Colonic mucosa (tissue), 4 donors: ENCODE data around the gene PIAS4. TPM values are rescaled to one million over a fixed set of nuclear protein-coding genes. Genes with fewer than 3 reads are reported as not detected.

Experiments used
- DNase-seq: peaks from one replicate; pipeline ENCODE4 v3.0.0-alpha.2; 2020
- H3K27ac ChIP-seq: fragments of 200-600 bp; one replicate; pipeline ENCODE4 v1.8.0; 2021
- H3K27me3 ChIP-seq: fragments of 200-600 bp; one replicate; pipeline ENCODE4 v1.8.0; 2021
- H3K36me3 ChIP-seq: fragments of 200-600 bp; one replicate; pipeline ENCODE4 v1.8.0; 2021
- H3K4me1 ChIP-seq: fragments of 200-600 bp; one replicate; pipeline ENCODE4 v1.8.0; 2021; ENCODE audit warnings: mild to moderate bottlenecking
- H3K4me3 ChIP-seq: fragments of 200-600 bp; one replicate; pipeline ENCODE4 v1.8.0; 2021
- H3K9ac ChIP-seq, 2 donors: one replicate each; pipeline ENCODE4 v1.7.0; 2013; ENCODE audit warnings: control low read depth in 2 of 2, low read depth in 2 of 2, low read length in 2 of 2
- H3K9me3 ChIP-seq: fragments of 200-600 bp; one replicate; pipeline ENCODE4 v1.8.0; 2021
- intact Hi-C: fragments of 100-400 bp; cut with DNase I; formaldehyde crosslinking; loops from one replicate; pipeline ENCODE4 v1.14.1; 2022
- total RNA-seq, 2 donors: library from RNA; stranded (reverse); fragmentation: NEBNext Ultra II Directional in 1 of 2; extraction: Animal tissue kit (Norgen Biotek cat#: 25700) in 1 of 2; gene quantifications; one replicate each; pipeline ENCODE4 v1.2.1, GENCODE V29; 2021
- TF ChIP-seq, protein P1 (sequence below): fragments of 200-600 bp; IDR thresholded peaks from one replicate; pipeline ENCODE4 v1.8.0; 2022; ENCODE audit warnings: antibody characterized with exemption, mild to moderate bottlenecking
- donor health status: healthy.
- donor health status: DM: no; HTN: no; CAD: no.
- donor health status: DM: no; HTN: no; CAD: no.

PIAS4 gene
- total RNA-seq, 2 donors from 2014 or later = 29.9 to 31.5 TPM

DNA sequence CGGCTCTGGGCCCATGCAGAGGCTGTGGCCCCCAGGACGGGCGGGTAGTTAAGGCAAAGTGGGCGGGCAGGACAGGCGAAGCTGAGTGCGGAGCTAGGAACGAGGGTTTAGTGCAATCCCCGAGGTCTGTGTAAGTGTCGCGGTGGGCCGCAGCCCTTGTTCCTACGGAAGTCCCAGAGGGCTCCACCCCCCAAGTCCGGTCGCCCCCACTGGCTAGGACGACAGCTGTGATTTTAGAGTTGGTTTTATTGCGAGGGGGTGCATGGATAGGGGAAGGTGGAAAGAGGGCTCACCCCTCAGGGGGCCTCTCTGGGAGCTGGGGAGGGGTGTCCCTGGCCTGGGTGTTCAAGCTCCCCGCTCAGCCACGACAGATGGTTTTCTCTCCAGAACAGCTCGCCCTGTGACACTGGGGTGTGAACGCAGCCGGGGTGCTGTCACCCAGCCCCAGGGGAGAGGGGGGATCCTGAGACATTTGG, 37.5 kb downstream of the PIAS4 start:
- Histone ChIP-seq H3K27me3 (no peaks in the 10 kb centered on the region), H3K9me3 (no peaks in the 10 kb centered on the region), H3K9ac (no peak overlapping the region), H3K27ac (no peak overlapping the region), H3K36me3 (no peaks in the 10 kb centered on the region), H3K4me3 (no peak overlapping the region), H3K4me1 (peaks cover 7% of the 10 kb centered on the region)
- DNase-seq = no peak
- intact Hi-C loops = loop anchor here (5.0 kb wide), 1 partner anchor 38 kb away; the partner anchor contains the start of gene PIAS4
- TF ChIP-seq, protein P1, sequence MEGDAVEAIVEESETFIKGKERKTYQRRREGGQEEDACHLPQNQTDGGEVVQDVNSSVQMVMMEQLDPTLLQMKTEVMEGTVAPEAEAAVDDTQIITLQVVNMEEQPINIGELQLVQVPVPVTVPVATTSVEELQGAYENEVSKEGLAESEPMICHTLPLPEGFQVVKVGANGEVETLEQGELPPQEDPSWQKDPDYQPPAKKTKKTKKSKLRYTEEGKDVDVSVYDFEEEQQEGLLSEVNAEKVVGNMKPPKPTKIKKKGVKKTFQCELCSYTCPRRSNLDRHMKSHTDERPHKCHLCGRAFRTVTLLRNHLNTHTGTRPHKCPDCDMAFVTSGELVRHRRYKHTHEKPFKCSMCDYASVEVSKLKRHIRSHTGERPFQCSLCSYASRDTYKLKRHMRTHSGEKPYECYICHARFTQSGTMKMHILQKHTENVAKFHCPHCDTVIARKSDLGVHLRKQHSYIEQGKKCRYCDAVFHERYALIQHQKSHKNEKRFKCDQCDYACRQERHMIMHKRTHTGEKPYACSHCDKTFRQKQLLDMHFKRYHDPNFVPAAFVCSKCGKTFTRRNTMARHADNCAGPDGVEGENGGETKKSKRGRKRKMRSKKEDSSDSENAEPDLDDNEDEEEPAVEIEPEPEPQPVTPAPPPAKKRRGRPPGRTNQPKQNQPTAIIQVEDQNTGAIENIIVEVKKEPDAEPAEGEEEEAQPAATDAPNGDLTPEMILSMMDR = no peak

DNA sequence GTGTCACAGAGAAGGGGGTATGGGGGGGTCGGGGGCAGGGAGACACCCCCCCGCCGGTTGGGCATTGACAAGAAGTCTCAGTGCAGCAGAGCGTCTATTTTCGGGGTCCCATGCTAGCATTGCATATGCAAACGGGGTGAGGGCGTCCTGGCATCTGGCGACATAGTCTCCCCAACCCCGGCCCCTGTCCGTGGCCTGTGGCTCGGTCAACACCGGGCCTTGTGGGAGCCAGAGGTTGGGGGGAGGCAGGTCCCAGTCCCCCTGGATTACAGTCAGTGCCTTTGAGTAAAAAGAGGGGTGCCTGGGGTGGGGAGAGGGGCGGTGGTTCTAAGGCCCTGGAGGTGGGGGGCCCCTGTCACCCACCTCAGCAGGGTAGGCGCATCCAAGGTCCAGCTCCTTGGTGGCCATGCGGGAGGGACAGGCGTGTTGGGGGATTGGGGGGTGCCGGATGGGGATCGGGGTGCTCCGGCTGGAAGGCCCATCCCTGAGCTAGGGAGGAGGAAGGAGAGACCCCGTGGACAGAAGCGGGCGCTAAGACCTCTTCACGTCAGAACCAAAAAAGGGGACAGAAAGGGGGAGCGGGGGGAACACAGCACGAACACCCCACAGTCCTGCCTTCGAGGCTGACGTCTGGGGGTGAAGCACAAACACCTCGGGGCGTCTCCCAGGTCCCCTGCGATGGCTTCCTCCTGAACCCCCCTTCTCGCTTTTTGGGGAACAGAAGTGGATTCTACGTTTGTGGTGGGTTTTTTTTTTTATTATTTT, 38.2 kb downstream of the PIAS4 start:
- Histone ChIP-seq H3K9me3 (no peaks in the 10 kb centered on the region), H3K36me3 (no peaks in the 10 kb centered on the region), H3K4me3 (no peak overlapping the region), H3K27me3 (no peaks in the 10 kb centered on the region), H3K27ac (no peak overlapping the region), H3K9ac (no peak overlapping the region), H3K4me1 (peaks cover 7% of the 10 kb centered on the region)
- no peak for DNase-seq
- intact Hi-C loops = no loop called here
- TF ChIP-seq, protein P1 = no peak

DNA sequence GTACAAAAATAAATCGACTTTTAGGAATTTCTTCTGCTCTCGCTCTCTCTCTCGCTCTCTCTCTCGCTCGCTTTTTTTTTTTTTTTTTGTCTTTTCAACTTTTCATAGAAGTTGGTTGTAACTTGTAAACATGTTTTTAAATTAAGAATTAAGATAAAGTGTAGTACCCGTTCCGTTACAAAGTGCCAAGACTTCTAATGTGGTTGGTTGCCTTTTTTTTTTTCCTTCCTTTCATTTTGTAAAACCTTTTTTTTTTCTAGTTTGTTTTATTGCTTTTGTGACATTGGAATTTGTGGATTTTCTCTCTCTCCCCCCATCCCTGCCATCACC, 38.8 kb downstream of the PIAS4 start:
- H3K9ac ChIP-seq = no peak overlapping the region
- no peaks in the 10 kb centered on the region for H3K9me3 ChIP-seq
- DNase-seq = no peak
- intact Hi-C loops = no loop called here
- H3K36me3 ChIP-seq = no peaks in the 10 kb centered on the region
- H3K4me1 ChIP-seq = peaks cover 7% of the 10 kb centered on the region
- no peaks in the 10 kb centered on the region for H3K27me3 ChIP-seq
- no peak overlapping the region for H3K27ac ChIP-seq
- TF ChIP-seq, protein P1 = no peak
- H3K4me3 ChIP-seq = no peak overlapping the region

DNA sequence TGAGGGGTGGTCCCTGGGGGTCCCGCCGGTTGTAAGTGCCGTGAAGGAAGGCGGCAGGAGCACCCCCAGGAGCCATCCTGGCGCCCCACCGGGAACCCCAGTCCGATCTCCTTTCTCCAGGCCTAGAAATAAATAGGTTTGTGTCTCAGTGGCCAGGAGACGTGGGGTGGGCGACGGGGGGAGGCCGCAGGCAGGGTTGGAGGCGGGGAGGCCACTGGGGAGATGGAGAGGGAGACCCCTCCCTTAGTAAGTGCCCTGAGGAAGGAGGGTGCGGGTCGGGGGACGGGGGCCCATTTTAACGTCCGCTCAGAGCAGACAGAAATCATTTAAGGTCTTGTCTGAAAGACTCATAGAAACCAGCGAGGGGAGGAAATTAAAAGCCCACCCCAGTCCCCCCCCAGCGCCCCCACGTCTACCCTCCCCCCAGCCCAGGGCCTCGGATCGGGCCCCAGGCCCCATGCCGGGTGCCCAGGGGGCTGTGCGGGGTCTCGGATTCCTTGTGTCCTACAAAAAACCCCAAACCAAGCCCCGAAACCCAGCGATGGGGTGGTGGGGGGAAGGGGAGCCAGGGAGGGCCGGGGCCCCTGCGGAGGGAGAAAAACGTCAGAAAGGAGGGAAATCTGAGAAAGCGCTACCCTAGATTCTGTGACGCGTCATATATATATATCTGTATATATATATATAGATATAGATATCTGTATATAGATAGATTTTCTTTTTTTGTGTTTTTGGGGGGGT, 39.6 kb downstream of the PIAS4 start:
- intact Hi-C loops = no loop called here
- TF ChIP-seq, protein P1 = no peak
- DNase-seq = no peak
- Histone ChIP-seq H3K4me1 (peaks cover 8% of the 10 kb centered on the region), H3K36me3 (no peaks in the 10 kb centered on the region), H3K27ac (no peak overlapping the region), H3K4me3 (no peak overlapping the region), H3K27me3 (no peaks in the 10 kb centered on the region), H3K9me3 (no peaks in the 10 kb centered on the region), H3K9ac (no peak overlapping the region)

DNA sequence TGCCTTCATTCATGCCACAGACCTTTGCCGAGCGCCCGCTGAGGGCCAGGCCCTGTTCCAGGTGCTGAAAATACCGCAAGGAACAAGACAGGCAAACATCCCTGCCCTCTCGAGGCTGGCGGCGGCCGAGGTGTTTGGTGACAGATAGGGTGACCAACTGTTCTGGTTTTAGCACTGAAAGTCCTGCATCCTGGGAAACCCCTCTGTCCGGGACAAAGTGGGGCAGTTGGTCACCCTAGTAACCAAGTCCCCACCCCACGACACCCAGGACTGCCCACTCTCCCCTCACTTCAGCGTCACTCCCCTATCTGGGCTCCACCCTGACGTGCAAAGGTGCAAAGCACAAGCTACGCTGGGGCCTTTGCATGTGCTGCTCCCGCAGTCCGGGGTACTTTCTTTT, 41.9 kb downstream of the PIAS4 start:
- Histone ChIP-seq H3K9me3 (no peaks in the 10 kb centered on the region), H3K27me3 (no peaks in the 10 kb centered on the region), H3K4me1 (peaks cover 19% of the 10 kb centered on the region), H3K27ac (peak overlapping the region; percentile 91), H3K9ac (peak overlapping the region in 1 of 2 donors; percentile 40), H3K4me3 (no peak overlapping the region), H3K36me3 (peaks cover 11% of the 10 kb centered on the region)
- DNase-seq = peak; percentile 34
- intact Hi-C loops = no loop called here
- TF ChIP-seq, protein P1 = no peak
